ENCODE results near the gene TPM4. TPM values are rescaled to one million over a fixed set of nuclear protein-coding genes. Genes with fewer than 3 reads are reported as not detected.

The TPM4 gene
- total RNA-seq, 2 experiments from 2014 or later = 182 to 185 TPM

DNA sequence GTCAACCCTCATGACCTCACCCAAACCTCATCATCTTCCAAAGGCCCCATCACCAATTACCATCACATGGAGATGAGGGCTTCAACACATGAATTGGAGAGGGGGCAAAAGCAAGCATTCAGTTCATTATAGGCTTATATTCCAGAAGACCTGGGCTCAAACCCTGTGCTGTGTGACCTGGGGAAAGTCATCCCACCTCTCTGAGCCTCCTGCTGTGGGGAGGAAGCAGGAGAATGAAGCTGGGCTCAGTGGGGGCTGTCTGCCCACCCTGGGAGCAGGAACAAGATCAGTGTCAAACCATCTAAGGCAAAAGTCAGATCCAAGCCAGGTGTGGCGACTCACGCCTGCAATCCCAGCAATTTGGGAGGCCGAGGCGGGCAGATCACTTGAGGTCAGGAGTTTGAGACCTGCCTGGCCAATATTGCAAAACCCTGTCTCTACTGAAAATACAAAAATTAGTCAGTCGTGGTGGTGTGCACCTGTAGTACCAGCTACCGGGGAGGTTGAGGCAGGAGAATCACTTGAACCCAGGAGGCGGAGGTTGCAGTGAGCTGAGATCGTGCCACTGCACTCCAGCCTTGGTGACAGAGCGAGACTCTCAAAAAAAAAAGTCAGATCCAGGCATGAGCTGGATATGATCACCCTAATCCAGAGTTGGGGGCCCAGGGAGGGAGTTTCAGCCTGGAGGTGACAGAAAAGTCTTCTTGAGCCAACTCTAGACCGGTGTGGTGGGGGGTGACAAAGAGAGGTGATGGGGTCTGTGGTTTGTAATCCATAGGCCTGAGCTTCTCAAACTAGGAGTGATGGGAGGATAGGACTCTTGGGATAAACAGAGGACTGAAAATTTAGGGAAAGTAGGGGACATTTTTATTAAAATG is 1.6 kb upstream of the TPM4 start:
- Mint-ChIP-seq H3K27ac (no peak overlapping the region), H3K4me3 (peak overlapping the region; percentile 85), H3K9me3 (no peaks in the 10 kb centered on the region), H3K4me1 (ENCODE audit: low read depth) (peaks cover 57% of the 10 kb centered on the region), H3K27me3 (no peaks in the 10 kb centered on the region), H3K36me3 (ENCODE audit: low read depth) (peaks cover 27% of the 10 kb centered on the region)
- Histone ChIP-seq H3K27me3 (ENCODE audit: control insufficient read depth in 1 of 2, insufficient read depth in 2 of 2, low read length in 2 of 2) (no peaks in the 10 kb centered on the region), H3K4me1 (ENCODE audit: insufficient read depth, low read length) (peaks cover 83% of the 10 kb centered on the region), H3K36me3 (ENCODE audit: insufficient read depth, low read length) (no peaks in the 10 kb centered on the region), H3K9me3 (ENCODE audit: control insufficient read depth in 1 of 2, insufficient read depth in 1 of 2, low read length in 2 of 2) (no peaks in the 10 kb centered on the region), H3K27ac (ENCODE audit: low read depth in 1 of 2, low read length in 2 of 2) (peak overlapping the region; percentile 72 to 79), H3K4me3 (ENCODE audit: low read length) (no peak overlapping the region)
- CTCF ChIA-PET = interaction anchor here (1.4 to 2.9 kb wide), 4 partner anchors 12 to 36 kb away, joined by 4 to 14 read pairs (median 11); no protein-coding TSS in a partner anchor
- intact Hi-C loops (cut with DNase I, micrococcal nuclease) = loop anchor here (5.0 to 10.0 kb wide), 5 partner anchors 32 to 293 kb away; partner anchors contain the start of genes FAM32A (in 1 of the 2) and KLF2 (in 1 of the 2)
- no peak for ATAC-seq (ENCODE audit: poor library complexity)
- DNase-seq = peak in 1 of 14 experiments; percentile 2
- POLR2A ChIA-PET = interaction anchor here (0.7 to 9.6 kb wide), 6 partner anchors 8 to 294 kb away, joined by 3 to 192 read pairs (median 4); partner anchors contain the start of gene RAB8A
- TF ChIP-seq, protein P1, sequence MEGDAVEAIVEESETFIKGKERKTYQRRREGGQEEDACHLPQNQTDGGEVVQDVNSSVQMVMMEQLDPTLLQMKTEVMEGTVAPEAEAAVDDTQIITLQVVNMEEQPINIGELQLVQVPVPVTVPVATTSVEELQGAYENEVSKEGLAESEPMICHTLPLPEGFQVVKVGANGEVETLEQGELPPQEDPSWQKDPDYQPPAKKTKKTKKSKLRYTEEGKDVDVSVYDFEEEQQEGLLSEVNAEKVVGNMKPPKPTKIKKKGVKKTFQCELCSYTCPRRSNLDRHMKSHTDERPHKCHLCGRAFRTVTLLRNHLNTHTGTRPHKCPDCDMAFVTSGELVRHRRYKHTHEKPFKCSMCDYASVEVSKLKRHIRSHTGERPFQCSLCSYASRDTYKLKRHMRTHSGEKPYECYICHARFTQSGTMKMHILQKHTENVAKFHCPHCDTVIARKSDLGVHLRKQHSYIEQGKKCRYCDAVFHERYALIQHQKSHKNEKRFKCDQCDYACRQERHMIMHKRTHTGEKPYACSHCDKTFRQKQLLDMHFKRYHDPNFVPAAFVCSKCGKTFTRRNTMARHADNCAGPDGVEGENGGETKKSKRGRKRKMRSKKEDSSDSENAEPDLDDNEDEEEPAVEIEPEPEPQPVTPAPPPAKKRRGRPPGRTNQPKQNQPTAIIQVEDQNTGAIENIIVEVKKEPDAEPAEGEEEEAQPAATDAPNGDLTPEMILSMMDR (IDR thresholded peaks at IDR 0.05) = no peak

DNA sequence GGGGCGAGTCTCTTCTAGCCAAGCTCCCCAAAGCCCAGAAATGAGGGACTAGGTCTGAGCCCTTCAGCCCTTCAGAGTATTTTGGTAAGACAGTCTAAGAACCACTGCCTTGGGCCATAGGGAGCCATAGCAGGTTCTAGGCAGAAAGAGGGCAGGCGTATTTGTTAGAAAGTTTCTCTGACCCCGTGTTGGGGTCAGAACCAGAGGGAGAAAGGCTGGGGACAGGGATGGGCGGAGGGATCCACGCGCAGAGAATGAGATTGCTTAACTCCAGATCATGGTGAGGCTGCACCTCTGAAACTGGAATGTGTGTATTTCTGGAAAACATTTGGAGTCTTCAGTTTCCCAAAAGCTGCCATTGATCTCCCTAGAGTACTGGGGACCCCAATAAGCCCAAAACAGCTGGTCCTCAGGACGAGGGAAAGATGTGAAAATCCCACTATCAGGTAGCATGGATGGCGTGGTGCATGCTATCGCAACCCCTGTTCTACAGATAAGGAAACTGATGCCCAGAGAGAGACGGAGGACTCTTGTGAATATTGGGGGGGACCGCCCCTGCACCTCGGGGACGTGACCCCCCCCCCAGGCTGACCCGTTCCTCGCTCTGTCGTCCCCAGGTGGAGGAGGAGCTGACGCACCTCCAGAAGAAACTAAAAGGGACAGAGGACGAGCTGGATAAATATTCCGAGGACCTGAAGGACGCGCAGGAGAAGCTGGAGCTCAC is 703 bp upstream of the TPM4 start:
- Histone ChIP-seq H3K4me1 (ENCODE audit: insufficient read depth, low read length) (peaks cover 83% of the 10 kb centered on the region), H3K4me3 (ENCODE audit: low read length) (peak overlapping the region; percentile 87), H3K9me3 (ENCODE audit: control insufficient read depth in 1 of 2, insufficient read depth in 1 of 2, low read length in 2 of 2) (no peaks in the 10 kb centered on the region), H3K27me3 (ENCODE audit: control insufficient read depth in 1 of 2, insufficient read depth in 2 of 2, low read length in 2 of 2) (no peaks in the 10 kb centered on the region), H3K27ac (ENCODE audit: low read depth in 1 of 2, low read length in 2 of 2) (peak overlapping the region; percentile 72 to 79), H3K36me3 (ENCODE audit: insufficient read depth, low read length) (peaks cover 6% of the 10 kb centered on the region)
- Mint-ChIP-seq H3K4me3 (peak overlapping the region; percentile 85), H3K9me3 (no peaks in the 10 kb centered on the region), H3K36me3 (ENCODE audit: low read depth) (peaks cover 33% of the 10 kb centered on the region), H3K4me1 (ENCODE audit: low read depth) (peaks cover 66% of the 10 kb centered on the region), H3K27ac (no peak overlapping the region), H3K27me3 (no peaks in the 10 kb centered on the region)
- ATAC-seq (ENCODE audit: poor library complexity) = no peak
- POLR2A ChIA-PET = interaction anchor here (0.9 to 9.6 kb wide), 14 partner anchors 9 to 255 kb away, joined by 3 to 192 read pairs (median 5); partner anchors contain the start of genes FAM32A, HSH2D and KLF2
- peak in 1 of 14 experiments; percentile 19 for DNase-seq
- intact Hi-C loops (cut with DNase I, micrococcal nuclease) = loop anchor here (5.0 to 10.0 kb wide), 5 partner anchors 33 to 292 kb away; partner anchors contain the start of genes FAM32A (in 1 of the 2) and KLF2 (in 1 of the 2)
- TF ChIP-seq, protein P1 (IDR thresholded peaks at IDR 0.05) = no peak
- CTCF ChIA-PET = interaction anchor here (0.6 to 4.1 kb wide), 7 partner anchors 10 to 35 kb away, joined by 3 to 24 read pairs (median 9); no protein-coding TSS in a partner anchor

All from CD4-positive, alpha-beta T cell (primary cell).